ENCODE measurements around the gene SHMT2. TPM values are rescaled to one million over a fixed set of nuclear protein-coding genes. Genes with fewer than 3 reads are reported as not detected.

Gene SHMT2
- total and polyA plus RNA-seq, 2 of the 4 experiments (the other 2 are of a cell fraction): 266 to 364 TPM

DNA sequence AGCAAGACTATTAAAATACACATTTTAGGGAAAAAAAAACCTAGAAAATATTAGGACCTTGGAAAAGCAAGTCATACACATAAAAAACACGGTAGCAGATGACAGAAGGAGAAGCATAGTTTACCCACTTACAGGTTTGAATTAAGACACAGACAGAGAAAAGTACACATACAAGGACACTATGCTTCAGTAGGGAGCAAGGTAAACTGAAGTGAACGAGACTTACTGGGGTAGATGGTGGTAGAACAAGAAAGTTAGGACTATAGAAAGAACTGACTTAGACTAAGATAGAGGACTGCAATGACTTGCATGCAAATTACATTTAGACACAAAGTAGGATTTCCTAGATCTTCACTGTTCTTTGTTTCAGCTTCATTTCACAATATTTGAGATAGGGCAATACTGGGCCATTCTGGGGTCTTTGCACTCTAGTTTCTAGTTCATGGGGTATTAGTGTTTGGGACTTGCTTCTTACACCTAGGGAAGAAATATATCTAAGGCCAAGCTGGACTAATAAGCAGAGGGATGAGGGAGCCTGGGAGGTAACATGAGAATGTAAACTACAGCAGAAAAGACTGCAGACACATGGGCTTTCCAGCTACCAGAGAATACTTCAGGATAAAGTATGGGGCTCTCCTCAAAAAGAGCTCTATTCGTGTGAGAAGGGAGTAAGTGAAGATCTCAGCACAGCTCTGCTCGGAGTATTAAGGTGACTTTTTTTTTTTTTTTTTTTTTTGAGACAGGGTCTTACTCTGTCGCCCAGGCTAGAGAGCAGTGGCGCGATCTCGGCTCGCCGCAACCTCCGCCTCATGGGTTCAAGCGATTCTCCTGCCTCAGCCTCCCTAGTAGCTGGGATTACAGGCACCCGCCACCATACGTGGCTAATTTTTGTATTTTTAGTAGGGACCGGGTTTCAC lies 49.2 kb downstream of the SHMT2 start (continued):
- no peak for TF ChIP-seq NFE2L2 (IDR thresholded peaks at IDR 0.05; ENCODE audit: low read depth, low read length)
- TF ChIP-seq BHLHE40 (IDR thresholded peaks at IDR 0.05; ENCODE audit: low read depth, low read length): no peak

DNA sequence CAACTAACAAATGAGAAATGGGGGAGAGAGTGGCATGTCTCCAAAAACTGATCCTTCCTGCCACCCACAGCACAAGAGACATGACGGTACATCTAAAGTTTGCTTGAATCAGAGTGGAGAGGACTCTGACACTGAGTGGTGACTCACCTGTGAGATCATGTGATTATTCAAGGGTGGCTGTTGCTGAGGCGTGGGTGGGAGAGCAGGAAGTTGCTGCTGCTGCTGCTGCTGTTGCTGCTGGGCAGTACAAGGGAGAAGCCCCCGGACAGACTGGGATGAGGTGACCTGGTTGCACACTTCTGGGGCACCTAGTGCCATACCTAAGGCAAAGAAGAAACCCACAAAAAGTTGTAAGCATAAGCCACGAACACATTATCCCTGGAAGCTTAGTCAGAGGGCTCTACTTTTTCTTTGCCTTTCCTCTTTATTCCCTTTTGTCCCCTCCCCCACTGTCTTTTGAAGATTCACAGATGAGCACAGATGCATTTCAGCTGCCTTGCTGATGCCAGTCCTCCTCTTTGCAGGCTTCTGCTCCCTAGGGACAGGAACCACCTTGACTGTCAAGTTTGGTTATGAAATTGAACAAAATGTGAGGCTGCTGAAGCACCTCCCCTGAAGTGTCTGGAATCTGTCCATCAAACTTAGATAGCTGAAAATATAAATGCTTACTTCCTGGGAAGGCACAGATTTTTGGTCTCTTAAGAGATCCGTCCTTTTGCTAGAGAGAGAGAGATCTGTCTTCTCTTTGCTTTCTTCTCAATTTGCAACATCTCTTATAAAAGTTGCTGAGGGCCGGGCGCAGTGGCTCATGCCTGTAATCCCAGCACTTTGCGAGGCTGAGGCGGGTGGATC lies 50.9 kb downstream of the SHMT2 start:
- Histone ChIP-seq H3K79me1 (ENCODE audit: low read depth in 1 of 2, low read length in 2 of 2) (peaks cover 0 to 12% of the 10 kb centered on the region in 2 experiments; a peak in 1 of 4 replicates), H3K56ac (ENCODE audit: extremely low read depth, insufficient read depth, low read length) (peak overlapping the region; percentile 84), H3K4ac (ENCODE audit: low read depth, low read length) (peak overlapping the region; percentile 94), H3K9ac (ENCODE audit: low read depth, low read length) (peak overlapping the region; percentile 43), H3K14ac (replicated peaks; ENCODE audit: low read depth, low read length) (peak overlapping the region; percentile 84), H3K27me3 (ENCODE audit: control insufficient read depth, insufficient read depth, low read length) (no peaks in the 10 kb centered on the region), H2BK5ac (ENCODE audit: low read depth, low read length, poor library complexity, severe bottlenecking) (peak overlapping the region; percentile 84), H2BK15ac (ENCODE audit: low read depth, low read length) (peak overlapping the region; percentile 71; the same call in 2 of the 3 replicates), H3K36me3 (ENCODE audit: control insufficient read depth, insufficient read depth, low read length) (peaks cover 14% of the 10 kb centered on the region), H3K27ac (ENCODE audit: insufficient read depth, low read length) (peak overlapping the region; percentile 87), H2BK120ac (ENCODE audit: low read depth, low read length) (peak overlapping the region; percentile 89), H3K9me3 (ENCODE audit: control insufficient read depth, insufficient read depth, low read length) (no peaks in the 10 kb centered on the region), H2AK9ac (replicated peaks; ENCODE audit: low read depth, low read length, poor library complexity) (peak overlapping the region; percentile 85), H2AK5ac (ENCODE audit: low read depth, low read length) (peak overlapping the region; percentile 97), H3K4me1 (ENCODE audit: control insufficient read depth, insufficient read depth, low read length) (peaks cover 5% of the 10 kb centered on the region), H3K18ac (ENCODE audit: low read depth, low read length) (peak overlapping the region; percentile 63), H4K20me1 (ENCODE audit: insufficient read depth, low read length) (no peaks in the 10 kb centered on the region), H2BK20ac (ENCODE audit: low read depth, low read length) (peak overlapping the region; percentile 85; the same call in 1 of the 2 replicates), H3K4me2 (ENCODE audit: low read depth, low read length) (peak overlapping the region; percentile 85), H4K8ac (ENCODE audit: low read depth in 2 of 2, low read length in 2 of 2) (peak overlapping the region; percentile 26 to 93; a peak in 3 of 4 replicates), H3K23ac (ENCODE audit: low read depth, low read length) (peak overlapping the region; percentile 89), H2AFZ (replicated peaks; ENCODE audit: low read length, poor library complexity) (peak overlapping the region; percentile 81), H3K4me3 (ENCODE audit: insufficient read depth, low read depth, low read length) (peak overlapping the region; percentile 5; the same call in 1 of the 2 replicates), H4K5ac (ENCODE audit: low read depth, low read length) (peak overlapping the region; percentile 85; the same call in 1 of the 2 replicates), H3K9me1 (ENCODE audit: insufficient read depth, low read length) (peaks cover 5% of the 10 kb centered on the region), H4K91ac (ENCODE audit: insufficient read depth, low read depth, low read length) (peak overlapping the region; percentile 80)
- ATAC-seq (ENCODE audit: low read depth) (peak; percentile 86), DNase-seq (peak; percentile 99)
- ChIA-PET POLR2A (ENCODE audit: unreplicated experiment) (no interaction called here), CTCF (no interaction called here)
- no TSS peak for BruUV-seq (replicated peaks)
- dilution Hi-C loops (cut with HindIII; ENCODE audit: low sequenced_read_pairs, unreplicated experiment) (no loop called here), in situ Hi-C loops (cut with MboI; ENCODE audit: low sequenced_read_pairs) (no loop called here), intact Hi-C loops (cut with micrococcal nuclease) (loop anchor here (1.0 kb wide), 1 partner anchor 29 kb away; no protein-coding TSS in a partner anchor)
- 92% methylated on average over 2 of the region's 9 CpGs; no CpG with 5 or more reads in 1 of the 2 experiments for WGBS, 2 experiments (ENCODE audit: extremely low coverage in 2 of 2, insufficient read length in 1 of 2)
- TF ChIP-seq ELK1 (IDR thresholded peaks at IDR 0.05; ENCODE audit: borderline replicate concordance, low read depth, low read length) (no peak), FOS (IDR thresholded peaks at IDR 0.05; ENCODE audit: low read depth, low read length) (peak; percentile 96), MAZ (IDR thresholded peaks at IDR 0.05; ENCODE audit: borderline replicate concordance, low read depth, low read length) (no peak), NFE2L2 (IDR thresholded peaks at IDR 0.05; ENCODE audit: low read depth, low read length) (0 out of 2 replicates have a peak, but pooled peaks have one; percentile 18), CTCF (conservative IDR thresholded peaks at IDR 0.05; ENCODE audit: low read depth, low read length) (no peak), MXI1 (IDR thresholded peaks at IDR 0.05; ENCODE audit: borderline replicate concordance, low read depth, low read length) (no peak), BHLHE40 (IDR thresholded peaks at IDR 0.05; ENCODE audit: low read depth, low read length) (peak; percentile 75), RCOR1 (IDR thresholded peaks at IDR 0.05; ENCODE audit: insufficient replicate concordance, low read length) (no peak)

Measured in IMR-90 (cell line).